Prostate gland (tissue), 2 donors: ENCODE measurements around the gene HIVEP2.

ENCODE experiments used
- CTCF ChIP-seq, 4 experiments: fragments of 200-600 bp in 2 of 4; fragments of 450-650 bp in 2 of 4; sonication (generic) in 2 of 4; IDR thresholded peaks; 1 replicate in 3 of 4; 2 replicates in 1 of 4; pipeline ENCODE4 v1.5.1; 2016 to 2019; ENCODE audit warnings: antibody characterized with exemption in 4 of 4, mild to moderate bottlenecking in 2 of 4, moderate library complexity in 2 of 4
- POLR2A ChIP-seq: fragments of 450-650 bp; IDR thresholded peaks from one replicate; pipeline ENCODE4 v1.6.1; 2016; ENCODE audit warnings: antibody characterized with exemption, mild to moderate bottlenecking

- TF ChIP-seq CTCF (IDR thresholded peaks at IDR 0.05) (no peak), POLR2A (no peak)
Measured at GRCh38 chr6:142968601-142969000, 23.6 kb upstream of the HIVEP2 start.
